ENCODE data around the gene SMC4.

GRCh38 chr3:160448845-160449635, 49.6 kb downstream of the SMC4 start:
- TF ChIP-seq CTCF (IDR thresholded peaks at IDR 0.05), result no peak
- no peak for TF ChIP-seq POLR2A (IDR thresholded peaks at IDR 0.05)

Measured in testis (tissue), 2 donors.